ENCODE measurements around the gene CCDC15.

GRCh38 chr11:125074511-125075241 lies 120.7 kb downstream of the CCDC15 start:
- TF ChIP-seq POLR2A (IDR thresholded peaks at IDR 0.05; ENCODE audit: low read length) (no peak), GATA1 (IDR thresholded peaks at IDR 0.05; ENCODE audit: low read depth, low read length) (no peak)
